Measurements from ENCODE around the gene HTT. TPM values are rescaled to one million over a fixed set of nuclear protein-coding genes. Genes with fewer than 3 reads are reported as not detected.

The HTT gene
- polyA plus RNA-seq, 1 donor from 2014 or later, result 11.5 TPM

DNA sequence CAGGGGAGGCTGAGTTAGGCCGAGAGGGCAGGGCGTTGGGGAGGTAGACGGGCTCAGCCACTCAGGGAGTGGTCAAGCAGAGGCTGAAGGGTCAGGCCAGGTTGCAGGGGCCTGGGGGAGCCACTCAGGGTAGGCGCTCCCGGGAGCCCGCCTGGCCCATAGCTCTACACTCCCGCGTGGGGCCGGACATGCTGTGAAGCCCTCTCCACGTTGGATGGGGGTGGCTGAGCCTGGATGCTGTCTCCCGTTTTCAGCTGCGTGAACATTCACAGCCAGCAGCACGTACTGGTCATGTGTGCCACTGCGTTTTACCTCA lies 160.5 kb downstream of the HTT start:
- Histone ChIP-seq H3K36me3 (ENCODE audit: insufficient read depth, low read length) (peaks cover 7% of the 10 kb centered on the region), H3K4me2 (ENCODE audit: low read length) (no peak overlapping the region), H3F3A (ENCODE audit: insufficient read depth, low read length, poor library complexity, severe bottlenecking) (no peaks in the 10 kb centered on the region), H3K4me3 (ENCODE audit: low read length) (no peak overlapping the region), H3K9ac (ENCODE audit: low read length) (no peak overlapping the region), H3K27ac (ENCODE audit: low read length) (no peak overlapping the region), H3K27me3 (ENCODE audit: insufficient read depth, low read depth, low read length) (no peaks in the 10 kb centered on the region), H4K20me1 (ENCODE audit: insufficient read depth) (no peaks in the 10 kb centered on the region), H3K79me2 (replicated peaks; ENCODE audit: insufficient read depth, low read length) (no peaks in the 10 kb centered on the region), H3K9me3 (ENCODE audit: low read length) (no peaks in the 10 kb centered on the region), H2AFZ (ENCODE audit: low read depth, low read length) (no peak overlapping the region), H3K9me2 (ENCODE audit: insufficient read depth, low read length) (no peaks in the 10 kb centered on the region)
- TF ChIP-seq, protein P1, sequence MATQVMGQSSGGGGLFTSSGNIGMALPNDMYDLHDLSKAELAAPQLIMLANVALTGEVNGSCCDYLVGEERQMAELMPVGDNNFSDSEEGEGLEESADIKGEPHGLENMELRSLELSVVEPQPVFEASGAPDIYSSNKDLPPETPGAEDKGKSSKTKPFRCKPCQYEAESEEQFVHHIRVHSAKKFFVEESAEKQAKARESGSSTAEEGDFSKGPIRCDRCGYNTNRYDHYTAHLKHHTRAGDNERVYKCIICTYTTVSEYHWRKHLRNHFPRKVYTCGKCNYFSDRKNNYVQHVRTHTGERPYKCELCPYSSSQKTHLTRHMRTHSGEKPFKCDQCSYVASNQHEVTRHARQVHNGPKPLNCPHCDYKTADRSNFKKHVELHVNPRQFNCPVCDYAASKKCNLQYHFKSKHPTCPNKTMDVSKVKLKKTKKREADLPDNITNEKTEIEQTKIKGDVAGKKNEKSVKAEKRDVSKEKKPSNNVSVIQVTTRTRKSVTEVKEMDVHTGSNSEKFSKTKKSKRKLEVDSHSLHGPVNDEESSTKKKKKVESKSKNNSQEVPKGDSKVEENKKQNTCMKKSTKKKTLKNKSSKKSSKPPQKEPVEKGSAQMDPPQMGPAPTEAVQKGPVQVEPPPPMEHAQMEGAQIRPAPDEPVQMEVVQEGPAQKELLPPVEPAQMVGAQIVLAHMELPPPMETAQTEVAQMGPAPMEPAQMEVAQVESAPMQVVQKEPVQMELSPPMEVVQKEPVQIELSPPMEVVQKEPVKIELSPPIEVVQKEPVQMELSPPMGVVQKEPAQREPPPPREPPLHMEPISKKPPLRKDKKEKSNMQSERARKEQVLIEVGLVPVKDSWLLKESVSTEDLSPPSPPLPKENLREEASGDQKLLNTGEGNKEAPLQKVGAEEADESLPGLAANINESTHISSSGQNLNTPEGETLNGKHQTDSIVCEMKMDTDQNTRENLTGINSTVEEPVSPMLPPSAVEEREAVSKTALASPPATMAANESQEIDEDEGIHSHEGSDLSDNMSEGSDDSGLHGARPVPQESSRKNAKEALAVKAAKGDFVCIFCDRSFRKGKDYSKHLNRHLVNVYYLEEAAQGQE (IDR thresholded peaks at IDR 0.05; ENCODE audit: borderline replicate concordance), result no peak
- no peak for TF ChIP-seq POLR2AphosphoS5 (IDR thresholded peaks at IDR 0.05)
- TF ChIP-seq TAF1 (IDR thresholded peaks at IDR 0.05; ENCODE audit: low read depth), result no peak
- no peak for TF ChIP-seq MXI1 (conservative IDR thresholded peaks at IDR 0.05; ENCODE audit: poor library complexity, severe bottlenecking)
- TF ChIP-seq EP300 (conservative IDR thresholded peaks at IDR 0.05; ENCODE audit: poor library complexity, severe bottlenecking), result no peak
- no peak for TF ChIP-seq EZH2 (IDR thresholded peaks at IDR 0.05; ENCODE audit: borderline replicate concordance, insufficient read depth, low read length, poor library complexity, severe bottlenecking)
- no peak for TF ChIP-seq CTCF (IDR thresholded peaks at IDR 0.05; ENCODE audit: poor library complexity, severe bottlenecking)
- TF ChIP-seq SMC3 (conservative IDR thresholded peaks at IDR 0.05; ENCODE audit: poor library complexity), result no peak
- TF ChIP-seq RAD21 (conservative IDR thresholded peaks at IDR 0.05), result no peak

GRCh38 chr4:3235581-3235980 lies 161.1 kb downstream of the HTT start:
- Histone ChIP-seq H3K27me3 (ENCODE audit: insufficient read depth, low read depth, low read length) (no peaks in the 10 kb centered on the region), H3K27ac (ENCODE audit: low read length) (no peak overlapping the region), H3F3A (ENCODE audit: insufficient read depth, low read length, poor library complexity, severe bottlenecking) (no peaks in the 10 kb centered on the region), H3K79me2 (replicated peaks; ENCODE audit: insufficient read depth, low read length) (no peaks in the 10 kb centered on the region), H3K4me2 (ENCODE audit: low read length) (no peak overlapping the region), H3K36me3 (ENCODE audit: insufficient read depth, low read length) (peaks cover 7% of the 10 kb centered on the region), H3K4me3 (ENCODE audit: low read length) (no peak overlapping the region), H3K9me2 (ENCODE audit: insufficient read depth, low read length) (no peaks in the 10 kb centered on the region), H3K9me3 (ENCODE audit: low read length) (no peaks in the 10 kb centered on the region), H2AFZ (ENCODE audit: low read depth, low read length) (no peak overlapping the region), H3K9ac (ENCODE audit: low read length) (no peak overlapping the region), H4K20me1 (ENCODE audit: insufficient read depth) (no peaks in the 10 kb centered on the region)
- TF ChIP-seq POLR2AphosphoS5 (IDR thresholded peaks at IDR 0.05) (no peak), EP300 (conservative IDR thresholded peaks at IDR 0.05; ENCODE audit: poor library complexity, severe bottlenecking) (no peak), MXI1 (conservative IDR thresholded peaks at IDR 0.05; ENCODE audit: poor library complexity, severe bottlenecking) (no peak), SMC3 (conservative IDR thresholded peaks at IDR 0.05; ENCODE audit: poor library complexity) (no peak), CTCF (IDR thresholded peaks at IDR 0.05; ENCODE audit: poor library complexity, severe bottlenecking) (no peak), RAD21 (conservative IDR thresholded peaks at IDR 0.05) (no peak), TAF1 (IDR thresholded peaks at IDR 0.05; ENCODE audit: low read depth) (no peak), EZH2 (IDR thresholded peaks at IDR 0.05; ENCODE audit: borderline replicate concordance, insufficient read depth, low read length, poor library complexity, severe bottlenecking) (no peak)
- TF ChIP-seq, protein P1 (IDR thresholded peaks at IDR 0.05; ENCODE audit: borderline replicate concordance), result no peak
